ENCODE results near the gene UBE3A.
"Not testable (repeated sequence)": the region's sequence is repeated elsewhere in the genome, so short reads cannot be mapped to it uniquely, and the experiment has no call there.

UBE3A gene

DNA sequence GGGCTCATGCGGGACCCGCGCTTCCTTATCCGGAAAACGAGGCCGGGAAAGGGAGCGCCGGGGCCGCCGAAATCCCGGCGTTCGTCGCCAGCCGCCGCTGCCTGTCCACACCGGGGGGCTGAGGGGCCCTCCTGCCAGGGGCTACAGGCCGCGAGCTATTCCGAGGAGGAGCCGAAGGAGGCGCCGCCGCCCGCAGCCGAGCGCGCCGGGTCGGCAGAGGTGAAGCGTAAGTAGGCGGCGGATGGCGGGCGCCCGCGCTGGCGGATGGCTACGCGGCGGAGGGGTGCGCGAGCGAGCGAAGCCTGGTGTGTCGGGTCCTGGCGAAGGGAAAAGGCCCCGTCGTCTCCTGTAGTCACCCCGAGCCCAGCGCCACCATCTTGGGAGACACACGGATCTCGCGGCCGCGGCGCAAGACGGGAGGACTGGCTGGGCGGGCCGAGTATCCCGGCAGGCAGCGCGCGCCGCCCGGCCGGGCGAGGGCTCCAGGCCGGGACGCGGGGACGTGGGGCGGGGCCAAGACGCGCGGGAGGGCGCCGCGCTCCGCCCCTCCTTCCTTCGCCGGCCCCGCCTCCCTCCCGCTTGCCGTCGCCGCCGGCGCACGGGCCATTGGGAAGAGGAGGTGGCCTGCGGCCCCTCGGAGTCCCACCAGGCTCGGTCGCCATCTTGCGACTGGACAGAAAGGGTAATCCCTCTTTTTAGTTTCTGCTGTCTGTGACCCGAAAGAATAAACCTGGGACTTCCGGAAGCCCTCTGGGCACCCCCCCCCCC, at the start of gene UBE3A:
TSS of gene UBE3A (minus strand) at position 424 of the 768 bp plus-strand sequence. CDS start 29,917 bp downstream, outside the sequence.
- peak; percentile 97 for DNase-seq (ENCODE audit: low spot score)

GRCh38 chr15:25487226-25487884, 48.5 kb upstream of the UBE3A start:
- no peak for DNase-seq (ENCODE audit: low spot score)

GRCh38 chr15:25486051-25486450, 47.2 kb upstream of the UBE3A start:
- DNase-seq (ENCODE audit: low spot score): no peak

GRCh38 chr15:25481208-25481859, 42.5 kb upstream of the UBE3A start:
- peak; percentile 70 for DNase-seq (ENCODE audit: low spot score)

DNA sequence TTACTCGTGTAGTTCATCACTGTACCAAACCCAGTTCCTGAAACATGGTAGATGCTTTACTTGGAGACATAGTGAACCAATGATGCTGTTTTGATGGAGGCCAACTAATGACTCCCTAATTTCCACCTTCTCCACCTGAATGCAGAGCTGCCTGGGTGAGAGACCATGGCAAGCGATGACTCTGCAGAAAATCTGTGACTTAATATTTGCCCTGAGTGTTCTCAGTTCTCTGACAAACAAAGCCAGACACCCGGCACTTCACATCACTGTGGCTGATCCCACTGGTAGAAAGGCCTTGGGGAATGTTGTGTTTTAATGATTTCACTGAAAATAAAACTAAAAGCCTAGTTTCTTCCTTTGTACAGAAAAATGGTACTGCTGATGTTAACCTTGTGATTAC, 39.5 kb upstream of the UBE3A start:
- DNase-seq (ENCODE audit: low spot score): no peak

- DNase-seq (ENCODE audit: low spot score): no peak
These were observed 39.0 kb upstream of the UBE3A start for GRCh38 chr15:25477816-25478215.

GRCh38 chr15:25474251-25474650, 35.4 kb upstream of the UBE3A start:
- DNase-seq (ENCODE audit: low spot score): no peak

DNA sequence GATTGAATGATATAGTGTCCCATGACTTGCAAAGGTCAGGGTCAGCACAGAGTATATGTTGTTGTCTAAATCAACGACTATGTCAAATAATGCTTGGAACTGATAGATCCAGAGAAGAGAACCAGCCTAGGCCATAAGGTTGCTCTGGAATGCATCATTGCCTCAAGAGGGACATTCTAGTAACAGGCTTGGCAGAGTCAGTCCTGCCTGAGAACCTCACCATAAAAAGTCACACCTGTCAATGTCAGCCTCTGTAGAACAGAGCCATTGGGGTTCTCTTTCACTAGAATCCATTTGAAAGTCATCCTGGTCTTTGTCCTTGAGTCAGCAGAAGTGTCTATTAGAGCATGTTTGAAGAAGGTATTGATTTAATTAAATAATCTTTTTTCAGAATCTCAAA, 31.4 kb upstream of the UBE3A start:
- no peak for DNase-seq (ENCODE audit: low spot score)

DNA sequence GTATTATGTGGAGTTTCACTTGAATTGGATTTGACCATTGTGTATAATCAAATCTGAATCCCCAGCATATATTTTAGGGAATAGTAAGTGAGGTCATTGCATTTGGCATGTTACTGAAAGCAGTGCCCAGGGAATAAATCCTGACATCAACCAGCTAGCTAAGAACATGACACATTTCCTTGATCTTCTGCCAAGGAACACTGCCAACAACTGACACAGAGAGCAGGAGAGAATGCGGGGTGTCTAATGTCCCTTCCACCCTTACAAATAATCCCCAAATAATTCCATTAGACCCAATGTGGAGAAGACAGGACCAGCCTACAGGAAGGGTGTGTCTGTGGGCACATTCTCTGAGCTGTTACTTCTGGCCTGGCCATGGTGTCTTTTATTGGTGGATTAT, 30.6 kb upstream of the UBE3A start:
- DNase-seq (ENCODE audit: low spot score): no peak

- no peak for DNase-seq (ENCODE audit: low spot score)
These were observed 29.8 kb upstream of the UBE3A start for GRCh38 chr15:25468611-25469010.

DNA sequence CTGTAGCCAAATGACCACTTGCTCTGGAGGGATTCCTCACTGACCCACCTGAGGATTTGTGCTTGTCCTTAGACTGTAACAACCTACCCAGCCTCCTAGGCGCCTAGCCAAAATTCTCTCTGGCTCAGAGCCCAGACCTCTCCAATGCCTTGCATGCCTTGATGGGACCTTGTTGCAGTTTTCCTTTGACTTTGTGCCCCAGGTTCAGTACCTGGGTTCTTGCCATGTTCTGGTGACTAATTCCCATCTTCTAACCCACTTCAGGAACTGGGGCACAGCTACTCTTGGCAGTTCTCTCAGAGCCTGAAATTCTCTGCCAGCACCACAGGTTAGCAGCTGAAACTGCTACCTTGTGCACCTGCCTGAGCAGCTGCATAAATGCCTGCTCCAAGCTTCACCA, 27.0 kb upstream of the UBE3A start:
- no peak for DNase-seq (ENCODE audit: low spot score)

GRCh38 chr15:25464784-25465183, 26.0 kb upstream of the UBE3A start:
- DNase-seq (ENCODE audit: low spot score): peak; percentile 44

- DNase-seq (ENCODE audit: low spot score): no peak
These were observed 25.6 kb upstream of the UBE3A start for GRCh38 chr15:25464383-25464782.

DNA sequence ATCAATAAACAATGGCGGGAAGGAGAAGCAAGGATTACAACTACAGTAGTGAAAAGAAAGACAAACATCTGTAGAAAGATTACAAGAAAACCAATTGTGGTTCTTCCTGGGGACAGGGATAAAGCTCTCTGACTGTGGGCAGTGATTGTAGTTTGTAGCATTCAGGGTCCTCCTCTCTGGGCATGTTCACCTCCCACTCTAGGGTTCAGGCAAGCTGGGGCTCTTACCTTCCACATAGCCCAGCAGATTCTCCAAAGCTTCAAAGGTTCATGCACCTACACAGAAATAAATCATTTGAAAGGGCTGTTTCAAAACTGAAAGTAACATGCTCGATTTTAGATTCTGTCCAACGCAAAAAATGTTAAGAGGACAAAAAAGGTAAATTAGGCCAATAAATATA, 17.4 kb upstream of the UBE3A start:
- DNase-seq (ENCODE audit: low spot score): no peak

- DNase-seq (ENCODE audit: low spot score): no peak
These were observed 16.4 kb upstream of the UBE3A start for GRCh38 chr15:25455226-25455625.

- no peak for DNase-seq (ENCODE audit: low spot score)
These were observed 15.9 kb upstream of the UBE3A start for GRCh38 chr15:25454771-25455170.

DNA sequence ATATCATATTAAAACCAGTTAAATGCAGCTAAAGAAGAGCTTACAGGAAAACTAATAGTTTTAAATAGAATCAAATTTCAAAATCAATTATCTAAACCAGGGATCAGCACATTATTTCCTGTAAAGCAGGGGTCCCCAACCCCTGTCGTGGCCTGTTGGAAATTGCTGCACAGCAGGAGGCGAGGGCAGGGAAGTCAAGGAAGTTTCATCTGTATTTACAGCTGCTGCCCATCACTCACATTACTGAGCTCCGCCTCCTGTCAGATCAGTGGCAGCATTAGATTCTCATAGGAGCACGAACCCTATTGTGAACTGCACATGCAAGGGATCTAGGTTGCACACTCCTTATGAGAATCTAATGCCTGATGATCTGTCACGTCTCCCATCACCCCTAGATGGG, 14.4 kb upstream of the UBE3A start:
- not testable (repeated sequence) for DNase-seq (ENCODE audit: low spot score)

GRCh38 chr15:25451501-25451900, 12.7 kb upstream of the UBE3A start:
- DNase-seq (ENCODE audit: low spot score): no peak

DNA sequence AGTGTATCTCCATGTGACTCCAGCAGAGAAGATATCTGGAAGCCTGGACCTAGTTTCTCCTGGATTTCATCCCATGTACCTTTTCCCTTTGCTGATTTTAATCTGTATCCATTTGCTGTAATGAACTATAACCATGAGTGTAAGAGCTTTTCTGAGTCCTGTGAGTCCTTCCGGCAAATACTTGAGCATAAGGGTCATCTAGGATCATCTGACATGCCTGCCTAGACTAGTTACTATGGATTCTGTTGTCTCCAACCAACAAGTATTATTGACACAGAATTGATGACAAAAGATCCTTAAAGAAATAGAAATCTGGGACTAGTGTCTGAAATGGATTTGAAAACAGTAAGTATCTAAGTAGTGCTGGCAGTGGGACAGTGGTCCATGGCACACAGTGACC, 11.3 kb upstream of the UBE3A start:
- no peak for DNase-seq (ENCODE audit: low spot score)

DNA sequence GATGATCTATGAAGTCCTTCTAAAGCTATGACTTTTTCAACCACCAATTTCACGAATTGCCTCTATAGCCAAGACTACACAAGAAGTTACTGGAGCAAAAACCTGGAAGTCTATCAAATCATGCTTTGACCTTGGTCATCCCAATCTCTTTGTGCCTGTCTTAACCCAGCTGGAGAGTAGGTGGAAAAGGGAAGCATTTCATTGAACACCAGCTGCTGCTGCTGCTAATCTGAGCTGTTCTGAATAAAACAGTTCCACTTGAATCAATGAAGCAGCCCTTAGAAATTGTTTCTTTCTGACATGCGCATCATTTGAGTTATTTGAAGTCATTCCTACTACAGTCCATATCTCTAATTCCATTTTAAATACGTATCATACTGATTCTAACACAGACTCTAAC, 7.3 kb upstream of the UBE3A start:
- DNase-seq (ENCODE audit: low spot score): no peak

DNA sequence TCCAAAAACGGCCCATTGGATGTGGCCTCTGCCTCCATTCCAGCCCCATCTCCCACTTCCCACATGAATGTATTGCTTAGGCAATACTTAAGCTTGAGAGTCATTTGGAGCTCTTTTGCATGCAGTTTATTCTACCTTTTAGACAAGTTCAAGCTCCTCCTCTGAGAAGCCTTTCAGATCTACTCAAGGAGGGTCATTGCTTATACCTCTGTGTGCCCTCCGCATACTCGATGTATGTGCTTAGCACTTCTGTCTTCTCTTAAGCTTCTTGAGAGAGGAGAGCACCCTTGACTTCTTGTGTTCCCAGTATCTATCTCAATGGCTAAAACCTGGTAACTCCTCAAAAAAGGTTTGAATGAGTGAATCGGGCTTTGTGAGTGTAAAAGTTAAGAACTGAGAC, 6.6 kb upstream of the UBE3A start:
- no peak for DNase-seq (ENCODE audit: low spot score)

DNA sequence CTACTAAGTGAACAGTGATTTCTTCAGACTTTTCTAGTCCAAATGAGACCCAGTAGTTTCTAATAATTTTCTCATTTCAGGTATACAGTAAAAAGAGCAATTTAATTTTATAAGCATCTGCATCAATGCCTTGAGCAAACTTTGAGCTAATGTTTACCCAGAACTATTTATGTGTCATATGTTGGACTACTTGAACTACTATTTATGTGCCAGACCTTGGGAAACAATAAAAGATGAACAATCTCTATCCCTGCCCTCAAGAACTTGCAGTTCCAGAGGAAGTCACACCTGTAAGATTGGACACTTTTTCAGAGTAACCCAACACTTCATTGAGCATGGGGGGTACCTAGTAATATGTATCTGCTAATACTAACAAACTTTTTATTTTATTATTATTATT, 2.3 kb upstream of the UBE3A start:
- no peak for DNase-seq (ENCODE audit: low spot score)

DNA sequence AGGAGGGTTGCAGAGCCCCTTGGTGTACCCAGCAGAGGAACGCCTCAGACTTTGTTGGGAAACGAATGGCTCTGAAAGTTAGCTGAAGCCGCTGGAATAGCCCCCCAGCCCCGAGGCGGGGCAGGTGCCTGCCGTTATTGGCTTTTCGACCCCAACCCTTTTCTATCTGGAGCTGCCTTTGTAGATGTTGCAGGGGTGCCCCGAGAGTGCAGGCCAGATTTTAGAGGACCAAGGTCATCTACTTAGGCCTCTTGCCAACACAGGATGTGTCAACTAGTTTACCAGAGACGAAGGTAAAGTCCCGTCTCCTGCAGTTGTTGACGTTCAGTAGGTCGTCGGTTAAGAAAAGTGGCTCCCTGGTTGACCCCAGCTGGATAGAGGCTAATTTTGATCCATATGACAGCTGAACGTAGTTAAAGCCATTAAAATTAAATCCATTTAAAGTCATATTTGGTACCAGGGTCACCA, 579 bp upstream of the UBE3A start:
- DNase-seq (ENCODE audit: low spot score): no peak

Measured in D341Med (cell line).